HG03196 (cell line): ENCODE results near the gene POLR3GL.
"Not testable (repeated sequence)": the region's sequence is repeated elsewhere in the genome, so short reads cannot be mapped to it uniquely, and the experiment has no call there.

Experiments used
- ATAC-seq: cut with Tn5 transposase; IDR thresholded peaks from one replicate; pipeline ENCODE4 v1.9.1; 2021; ENCODE audit not compliant: unreplicated experiment

POLR3GL gene

GRCh38 chr1:146019231-146020057 lies 55.0 kb downstream of the POLR3GL start:
- ATAC-seq: no peak

- ATAC-seq: no peak
Observed at GRCh38 chr1:146020058-146021049, 55.9 kb downstream of the POLR3GL start.

GRCh38 chr1:146021050-146021445 lies 56.6 kb downstream of the POLR3GL start:
- ATAC-seq: no peak

GRCh38 chr1:146021622-146022402 lies 57.3 kb downstream of the POLR3GL start, which contains the start of gene HJV:
TSS of gene HJV (minus strand) at chr1:146021735. CDS start at chr1:146020231, 1,504 bp downstream.
- ATAC-seq: no peak

GRCh38 chr1:146022403-146023127 lies 58.1 kb downstream of the POLR3GL start:
- no peak for ATAC-seq

GRCh38 chr1:146025787-146026495 lies 61.5 kb downstream of the POLR3GL start:
- not testable (repeated sequence) for ATAC-seq

- not testable (repeated sequence) for ATAC-seq
Observed at GRCh38 chr1:146026650-146027049, 62.2 kb downstream of the POLR3GL start.
